ENCODE measurements around the gene TAF6.
"Not testable (repeated sequence)": the region's sequence is repeated elsewhere in the genome, so short reads cannot be mapped to it uniquely, and the experiment has no call there.

TAF6 gene

GRCh38 chr7:100152404-100152803 is 33.2 kb upstream of the TAF6 start:
- DNase-seq = no peak

GRCh38 chr7:100148559-100149328 is 29.6 kb upstream of the TAF6 start, which contains the start of gene LAMTOR4:
Gene LAMTOR4, plus strand, starts transcription at chr7:100148918. Its CDS starts 55 bp downstream, at chr7:100148973.
- peak; percentile 97 to 100 (median 98) for DNase-seq

- DNase-seq = no peak
Measured at GRCh38 chr7:100148225-100148558, 29.0 kb upstream of the TAF6 start.

GRCh38 chr7:100147278-100147677 is 28.1 kb upstream of the TAF6 start:
- DNase-seq = no peak

GRCh38 chr7:100146350-100146749 is 27.2 kb upstream of the TAF6 start:
- not testable (repeated sequence) for DNase-seq

- DNase-seq = no peak
Measured at GRCh38 chr7:100142461-100142860, 23.3 kb upstream of the TAF6 start.

- DNase-seq = no peak
Measured at GRCh38 chr7:100141555-100141949, 22.4 kb upstream of the TAF6 start.

GRCh38 chr7:100137851-100138760 is 18.9 kb upstream of the TAF6 start:
- DNase-seq = no peak

- peak in 4 of 5 donors; percentile 46 to 66 (median 54) for DNase-seq
Measured at GRCh38 chr7:100132697-100133151, 13.6 kb upstream of the TAF6 start.

GRCh38 chr7:100132126-100132525 is 13.0 kb upstream of the TAF6 start:
- no peak for DNase-seq

GRCh38 chr7:100130608-100131453 is 11.7 kb upstream of the TAF6 start:
- peak; percentile 67 to 81 (median 73) for DNase-seq

- DNase-seq = not testable (repeated sequence)
Measured at GRCh38 chr7:100130220-100130607, 11.1 kb upstream of the TAF6 start.

GRCh38 chr7:100128637-100128963 is 9.4 kb upstream of the TAF6 start:
- no peak for DNase-seq

- peak in 1 of 5 donors; percentile 31 for DNase-seq
Measured at GRCh38 chr7:100127866-100128636, 8.9 kb upstream of the TAF6 start.

- DNase-seq = peak; percentile 81 to 92 (median 88)
Measured at GRCh38 chr7:100126931-100127865, 8.0 kb upstream of the TAF6 start, which contains the start of gene MBLAC1. Gene MBLAC1, plus strand, starts transcription at chr7:100126967. Its CDS starts 429 bp downstream, at chr7:100127396.

- DNase-seq = no peak
Measured at GRCh38 chr7:100126239-100126930, 7.2 kb upstream of the TAF6 start.

GRCh38 chr7:100124301-100125230 is 5.4 kb upstream of the TAF6 start:
- DNase-seq = no peak

- DNase-seq = no peak
Measured at GRCh38 chr7:100122568-100122967, 3.4 kb upstream of the TAF6 start.

GRCh38 chr7:100122067-100122466 is 2.9 kb upstream of the TAF6 start:
- no peak for DNase-seq
